ENCODE data around the gene ETNK1.

The ETNK1 gene, protein sequence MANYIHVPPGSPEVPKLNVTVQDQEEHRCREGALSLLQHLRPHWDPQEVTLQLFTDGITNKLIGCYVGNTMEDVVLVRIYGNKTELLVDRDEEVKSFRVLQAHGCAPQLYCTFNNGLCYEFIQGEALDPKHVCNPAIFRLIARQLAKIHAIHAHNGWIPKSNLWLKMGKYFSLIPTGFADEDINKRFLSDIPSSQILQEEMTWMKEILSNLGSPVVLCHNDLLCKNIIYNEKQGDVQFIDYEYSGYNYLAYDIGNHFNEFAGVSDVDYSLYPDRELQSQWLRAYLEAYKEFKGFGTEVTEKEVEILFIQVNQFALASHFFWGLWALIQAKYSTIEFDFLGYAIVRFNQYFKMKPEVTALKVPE

DNA sequence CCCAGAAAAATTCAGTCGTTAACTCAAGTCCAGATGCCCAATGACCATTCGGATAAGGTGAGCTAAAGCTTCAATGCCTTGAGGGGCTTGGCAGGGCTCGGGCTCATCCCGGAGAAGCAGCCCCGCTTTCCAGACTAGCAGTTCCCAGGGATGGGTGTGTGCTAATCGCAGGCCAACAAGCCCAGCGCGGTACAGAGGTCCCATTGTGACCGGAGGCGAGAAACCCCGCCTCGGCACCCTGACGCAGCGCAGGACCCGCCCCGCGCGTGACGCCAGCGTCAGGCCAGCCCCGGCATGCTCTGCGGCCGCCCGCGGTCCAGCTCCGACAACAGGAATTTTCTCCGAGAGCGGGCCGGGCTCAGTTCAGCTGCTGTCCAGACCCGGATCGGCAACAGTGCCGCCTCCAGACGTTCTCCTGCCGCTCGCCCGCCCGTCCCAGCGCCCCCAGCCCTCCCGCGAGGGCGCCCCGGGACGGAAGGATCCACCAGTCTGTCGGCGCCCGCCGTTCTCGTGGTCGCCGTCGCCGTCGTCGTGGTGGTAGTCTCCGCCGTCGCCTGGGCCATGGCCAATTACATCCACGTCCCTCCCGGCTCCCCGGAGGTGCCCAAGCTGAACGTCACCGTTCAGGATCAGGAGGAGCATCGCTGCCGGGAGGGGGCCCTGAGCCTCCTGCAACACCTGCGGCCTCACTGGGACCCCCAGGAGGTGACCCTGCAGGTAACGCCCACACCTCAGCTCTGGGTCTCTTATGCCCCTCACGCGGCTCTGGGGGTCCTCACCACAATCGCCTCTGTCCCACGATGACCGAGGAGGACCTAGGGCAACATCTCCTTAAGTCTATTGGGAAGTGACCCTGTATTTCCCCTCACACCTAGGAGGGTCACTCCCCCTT is at the start of gene ETNK1:
ETNK1 (plus strand) TSS at position 302 of the 892 bp plus-strand sequence; CDS start at position 562, 260 bp downstream.
- peak within 1 kb of the TSS; percentile 90 for H3K4me3 ChIP-seq (ENCODE audit: low read depth, low read length)
- no peak for TF ChIP-seq CTCF (conservative IDR thresholded peaks at IDR 0.05; ENCODE audit: low read depth, low read length)
- peak; percentile 94 for DNase-seq (ENCODE audit: low read depth)

DNA sequence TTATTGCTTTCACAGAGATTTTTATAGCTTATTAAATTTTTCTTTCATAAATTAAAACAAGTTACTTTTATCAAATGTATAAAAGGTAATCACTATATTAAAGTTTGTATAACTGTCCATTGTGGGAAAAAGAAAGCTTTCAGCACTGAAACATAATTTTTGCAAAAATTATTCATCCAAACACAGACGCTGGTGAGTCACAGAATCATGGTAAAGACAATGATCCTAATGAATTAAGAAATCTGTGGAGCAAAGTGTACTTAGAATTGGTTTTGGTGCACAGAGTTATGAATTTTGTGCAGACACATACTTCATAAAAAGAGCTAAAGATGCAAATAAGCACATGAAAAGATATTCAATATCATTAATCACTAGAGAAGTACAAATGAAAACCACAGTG is 48.9 kb upstream of the ETNK1 start:
- H3K4me3 ChIP-seq (ENCODE audit: low read depth, low read length) = no peak overlapping the region
- no peak for TF ChIP-seq CTCF (conservative IDR thresholded peaks at IDR 0.05; ENCODE audit: low read depth, low read length)
- DNase-seq (ENCODE audit: low read depth) = no peak

DNA sequence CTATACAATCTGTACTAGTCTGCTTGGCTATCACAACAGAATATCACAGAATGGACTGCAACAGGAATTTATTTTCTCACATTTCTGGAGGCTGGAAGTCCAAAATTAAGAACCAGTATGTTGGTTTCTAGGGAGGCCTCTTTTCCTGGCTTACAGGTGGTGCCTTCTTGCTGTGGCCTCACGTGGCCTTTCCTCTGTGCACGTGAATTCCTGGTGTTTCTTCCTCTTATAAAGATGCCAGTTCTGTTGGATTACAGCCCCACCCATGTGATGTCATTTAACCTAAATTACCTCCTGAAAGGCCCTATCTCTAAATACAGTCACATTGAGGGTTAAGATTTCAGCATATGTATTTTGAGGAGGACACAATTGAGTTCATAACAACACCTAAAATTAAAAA is 48.5 kb upstream of the ETNK1 start:
- DNase-seq (ENCODE audit: low read depth) = no peak
- no peak for TF ChIP-seq CTCF (conservative IDR thresholded peaks at IDR 0.05; ENCODE audit: low read depth, low read length)
- H3K4me3 ChIP-seq (ENCODE audit: low read depth, low read length) = no peak overlapping the region

- peak; percentile 9 for DNase-seq (ENCODE audit: low read depth)
- H3K4me3 ChIP-seq (ENCODE audit: low read depth, low read length) = no peak overlapping the region
- no peak for TF ChIP-seq CTCF (conservative IDR thresholded peaks at IDR 0.05; ENCODE audit: low read depth, low read length)
Observed at GRCh38 chr12:22577667-22578066, 47.3 kb upstream of the ETNK1 start.

DNA sequence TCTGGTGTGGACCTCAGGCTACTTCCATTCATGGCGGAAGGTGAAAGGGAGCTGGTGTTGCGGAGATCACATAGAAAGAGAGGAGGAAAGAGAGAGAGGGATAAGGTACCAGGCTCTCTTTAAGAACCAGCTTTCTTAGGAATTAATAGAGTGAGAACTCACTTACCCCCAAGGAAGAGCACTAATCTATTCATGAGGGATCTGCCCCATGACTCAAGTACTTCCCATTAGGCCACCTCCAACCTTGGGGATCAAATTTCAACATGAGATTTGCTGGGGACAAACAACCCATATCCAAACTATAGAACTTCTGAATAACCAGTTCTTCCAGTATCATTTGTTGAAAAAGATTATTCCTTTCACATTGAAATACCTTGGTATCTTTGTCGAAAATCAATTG is 46.6 kb upstream of the ETNK1 start:
- TF ChIP-seq CTCF (conservative IDR thresholded peaks at IDR 0.05; ENCODE audit: low read depth, low read length) = no peak
- H3K4me3 ChIP-seq (ENCODE audit: low read depth, low read length) = no peak overlapping the region
- no peak for DNase-seq (ENCODE audit: low read depth)

- no peak overlapping the region for H3K4me3 ChIP-seq (ENCODE audit: low read depth, low read length)
- TF ChIP-seq CTCF (conservative IDR thresholded peaks at IDR 0.05; ENCODE audit: low read depth, low read length) = no peak
- DNase-seq (ENCODE audit: low read depth) = no peak
Observed at GRCh38 chr12:22588817-22589216, 36.2 kb upstream of the ETNK1 start.

Data from choroid plexus epithelial cell (primary cell).